Muscle of leg (tissue), 11 donors: ENCODE measurements around the gene INO80E. TPM values are rescaled to one million over a fixed set of nuclear protein-coding genes. Genes with fewer than 3 reads are reported as not detected.

Experiments used
- DNase-seq: peaks from one replicate; pipeline ENCODE4 v3.0.0; 2013
- H3K27ac ChIP-seq: one replicate; pipeline ENCODE4 v1.5.1; 2013; ENCODE audit warnings: mild to moderate bottlenecking, low read length, control low read depth
- H3K27me3 ChIP-seq: one replicate; pipeline ENCODE4 v1.6.1; 2013; ENCODE audit warnings: low read length; ENCODE audit not compliant: control insufficient read depth, insufficient read depth
- H3K36me3 ChIP-seq: one replicate; pipeline ENCODE4 v1.6.1; 2013; ENCODE audit warnings: low read length; ENCODE audit not compliant: control insufficient read depth, insufficient read depth
- H3K4me1 ChIP-seq: one replicate; pipeline ENCODE4 v1.6.1; 2013; ENCODE audit warnings: low read length; ENCODE audit not compliant: control insufficient read depth, insufficient read depth
- H3K4me3 ChIP-seq: one replicate; pipeline ENCODE4 v1.5.1; 2013; ENCODE audit warnings: low read length, control low read depth
- H3K9me3 ChIP-seq: replicated peaks from 2 replicates; pipeline ENCODE4 v1.6.1; 2013; ENCODE audit warnings: low read depth, low read length; ENCODE audit not compliant: control insufficient read depth
- WGBS: methylation state at CpG from one replicate; pipeline ENCODE4 v1.1.5; 2013; ENCODE audit warnings: missing lambda C conversion rate; ENCODE audit not compliant: insufficient coverage; 5-methylcytosine and 5-hydroxymethylcytosine counted together
- polyA plus RNA-seq, 8 donors: library from polyadenylated mRNA; unstranded; fragments of 120-200 nt; gene quantifications; one replicate each; pipeline versions ENCODE4 v1.2.1 to v1.2.3, GENCODE V29; 2013; ENCODE audit warnings: inconsistent platforms in 1 of 8, low replicate concordance in 1 of 8; ENCODE audit not compliant: insufficient read length in 8 of 8, insufficient read depth in 1 of 8
- total RNA-seq: library from RNA; stranded (reverse); fragments of 120-200 nt; gene quantifications from one replicate; pipeline ENCODE4 v1.2.4, GENCODE V29; 2013

Gene INO80E
- total and polyA plus RNA-seq, 9 donors, result 29.5 to 41.8 (median 36.3) TPM

DNA sequence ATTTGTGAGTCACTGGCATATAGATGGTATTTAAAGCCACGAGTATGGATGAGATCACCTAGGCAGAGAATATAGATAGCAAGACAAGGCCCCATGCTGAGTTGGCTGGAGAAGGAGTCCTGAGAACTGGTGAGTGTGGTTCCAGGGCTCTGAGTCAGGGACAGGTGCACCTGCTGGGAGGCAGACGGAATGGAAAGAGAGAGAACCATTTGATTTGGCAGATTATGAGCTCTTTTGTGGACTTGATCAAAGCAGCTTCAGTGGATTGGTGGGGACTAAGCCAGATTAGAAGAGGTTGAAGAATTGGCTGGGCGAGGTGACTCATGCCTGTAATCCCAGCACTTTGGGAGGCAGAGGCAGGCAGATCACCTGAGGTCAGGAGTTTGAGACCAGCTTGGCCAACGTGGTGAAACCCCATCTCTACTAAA is 22.7 kb downstream of the INO80E start:
- no peak overlapping the region for H3K27ac ChIP-seq
- no peak for DNase-seq
- H3K36me3 ChIP-seq, result no peaks in the 10 kb centered on the region
- H3K9me3 ChIP-seq, result no peaks in the 10 kb centered on the region
- H3K4me3 ChIP-seq, result no peak overlapping the region
- H3K4me1 ChIP-seq, result peaks cover 7% of the 10 kb centered on the region
- WGBS, result 61% methylated on average over 2 of the region's 4 CpGs
- peaks cover 16% of the 10 kb centered on the region for H3K27me3 ChIP-seq

DNA sequence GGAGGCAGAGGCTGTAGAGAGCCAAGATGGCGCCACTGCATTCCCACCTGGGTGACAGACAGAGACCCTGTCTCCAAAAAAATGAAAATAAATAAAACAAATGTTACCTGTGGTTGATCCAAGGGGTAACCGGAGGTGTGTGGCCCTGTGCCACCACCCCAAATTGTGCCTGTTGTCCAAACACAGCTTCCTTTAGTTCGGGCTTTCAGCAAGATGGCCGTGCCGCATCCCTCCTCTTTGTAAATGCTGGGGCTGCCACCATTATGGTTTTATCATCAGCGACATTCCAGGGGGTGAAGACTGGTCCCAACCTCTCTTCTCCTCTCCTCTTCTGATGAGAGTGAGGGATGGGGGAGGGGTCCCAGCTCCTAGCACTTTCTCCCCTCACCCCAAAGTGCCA is 26.8 kb downstream of the INO80E start, which contains the start of gene C16orf92:
TSS of gene C16orf92 (plus strand) at position 312 of the 400 bp plus-strand sequence. CDS start 143 bp downstream, outside the sequence.
- DNase-seq, result no peak
- H3K27me3 ChIP-seq, result peaks cover 22% of the 10 kb centered on the region
- no peak within 1 kb of the TSS for H3K27ac ChIP-seq

DNA sequence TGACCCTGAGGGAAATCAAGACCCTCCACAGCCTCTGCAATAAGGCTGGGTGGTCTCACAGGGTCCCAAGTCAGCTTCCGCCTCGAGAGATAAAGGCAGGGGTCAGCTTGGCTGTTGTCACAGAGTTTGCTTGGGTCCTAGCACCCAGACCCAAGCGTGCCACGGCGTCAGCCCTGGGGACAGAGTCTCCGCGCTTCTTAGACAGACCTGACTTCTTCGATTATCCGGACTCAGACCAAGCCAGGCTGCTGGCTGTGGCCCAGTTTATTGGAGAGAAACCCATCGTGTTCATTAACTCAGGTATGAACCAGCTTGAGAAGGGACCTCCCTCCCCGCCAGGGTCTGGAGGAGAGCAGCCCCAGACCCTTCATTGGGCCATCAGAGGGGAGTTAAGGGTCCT is 27.5 kb downstream of the INO80E start:
- Histone ChIP-seq H3K27me3 (peaks cover 27% of the 10 kb centered on the region), H3K27ac (no peak overlapping the region), H3K36me3 (no peaks in the 10 kb centered on the region), H3K4me1 (peaks cover 16% of the 10 kb centered on the region), H3K4me3 (no peak overlapping the region), H3K9me3 (no peaks in the 10 kb centered on the region)
- no peak for DNase-seq
- WGBS, result 88% methylated on average over 5 of the region's 11 CpGs

More for the DNA sequence above, 26.8 kb downstream of the INO80E start, which contains the start of gene C16orf92:
- Histone ChIP-seq H3K9me3 (no peaks in the 10 kb centered on the region), H3K36me3 (no peaks in the 10 kb centered on the region), H3K4me1 (peaks cover 9% of the 10 kb centered on the region), H3K4me3 (no peak within 1 kb of the TSS)
- WGBS, result 90% methylated on average over 2 of the region's 6 CpGs

DNA sequence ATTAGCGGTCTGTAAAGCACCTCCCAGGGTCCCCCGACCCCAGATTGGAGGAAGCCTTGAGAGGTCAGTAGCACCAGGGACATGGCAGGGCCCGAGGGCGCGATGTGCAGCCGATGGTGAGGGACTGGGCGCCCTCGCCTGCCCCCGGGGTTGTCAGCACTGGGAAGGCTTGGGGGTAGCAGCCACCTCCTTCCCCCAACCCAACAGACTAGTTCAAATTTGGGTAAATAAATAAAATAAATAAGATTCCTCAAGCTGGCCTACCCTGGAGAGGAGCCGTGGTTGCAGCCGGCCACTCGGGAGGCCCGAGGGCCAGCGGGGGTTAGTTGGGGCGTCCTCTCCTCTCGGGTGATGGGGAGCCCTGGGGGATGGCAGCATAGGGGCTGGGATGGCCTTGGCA is 28.4 kb downstream of the INO80E start:
- no peaks in the 10 kb centered on the region for H3K9me3 ChIP-seq
- H3K36me3 ChIP-seq, result no peaks in the 10 kb centered on the region
- no peak overlapping the region for H3K4me3 ChIP-seq
- no peak overlapping the region for H3K27ac ChIP-seq
- WGBS, result 83% methylated on average over 5 of the region's 16 CpGs
- peaks cover 25% of the 10 kb centered on the region for H3K4me1 ChIP-seq
- peaks cover 36% of the 10 kb centered on the region for H3K27me3 ChIP-seq
- DNase-seq, result no peak

DNA sequence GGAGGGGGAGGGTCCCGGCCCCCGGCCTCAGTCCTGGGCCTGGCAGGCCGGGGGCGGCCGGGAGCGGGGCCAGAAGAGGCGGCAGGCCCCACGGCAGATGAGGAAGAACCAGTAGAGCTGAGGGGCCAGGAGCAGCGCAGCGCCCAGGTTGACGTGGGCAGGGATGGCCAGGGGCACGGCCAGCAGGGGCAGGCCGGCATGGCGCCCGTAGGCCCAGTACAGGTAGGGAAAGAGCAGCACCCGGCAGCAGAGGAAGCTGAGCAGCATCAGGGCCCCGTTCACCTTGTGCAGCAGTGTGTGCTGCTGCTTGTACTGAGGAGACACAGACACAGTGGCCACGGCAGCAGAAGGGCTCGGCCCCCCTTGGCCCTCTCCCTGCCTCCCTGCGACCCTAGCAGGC is 29.1 kb downstream of the INO80E start:
- H3K9me3 ChIP-seq, result no peaks in the 10 kb centered on the region
- no peak overlapping the region for H3K4me3 ChIP-seq
- peaks cover 43% of the 10 kb centered on the region for H3K27me3 ChIP-seq
- WGBS, result 78% methylated on average over 16 of the region's 20 CpGs
- no peaks in the 10 kb centered on the region for H3K36me3 ChIP-seq
- DNase-seq, result no peak
- peaks cover 28% of the 10 kb centered on the region for H3K4me1 ChIP-seq
- no peak overlapping the region for H3K27ac ChIP-seq

DNA sequence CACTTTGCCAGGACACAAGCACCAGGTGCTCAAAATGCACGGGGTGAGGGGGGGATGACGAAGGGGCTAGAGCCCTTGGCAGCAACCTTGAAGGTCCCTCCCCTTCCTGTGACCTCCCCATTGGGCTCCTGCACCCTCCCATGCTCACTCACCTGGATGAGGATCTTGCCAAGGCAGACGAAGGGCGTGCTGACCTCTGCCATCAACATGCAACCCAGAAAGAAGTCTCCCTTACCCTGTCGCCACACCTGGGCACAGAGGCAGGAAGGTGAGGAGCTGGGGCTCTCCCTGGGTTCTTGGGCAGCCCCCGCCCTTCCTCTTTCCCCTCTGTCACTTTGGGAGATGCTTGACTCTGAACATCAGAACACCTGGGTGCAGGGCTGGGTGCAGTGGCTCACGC is 29.5 kb downstream of the INO80E start:
- 57% methylated on average over 1 of the region's 7 CpGs for WGBS
- Histone ChIP-seq H3K27me3 (peaks cover 47% of the 10 kb centered on the region), H3K36me3 (no peaks in the 10 kb centered on the region), H3K9me3 (no peaks in the 10 kb centered on the region), H3K27ac (no peak overlapping the region), H3K4me1 (peaks cover 28% of the 10 kb centered on the region), H3K4me3 (no peak overlapping the region)
- DNase-seq, result no peak

DNA sequence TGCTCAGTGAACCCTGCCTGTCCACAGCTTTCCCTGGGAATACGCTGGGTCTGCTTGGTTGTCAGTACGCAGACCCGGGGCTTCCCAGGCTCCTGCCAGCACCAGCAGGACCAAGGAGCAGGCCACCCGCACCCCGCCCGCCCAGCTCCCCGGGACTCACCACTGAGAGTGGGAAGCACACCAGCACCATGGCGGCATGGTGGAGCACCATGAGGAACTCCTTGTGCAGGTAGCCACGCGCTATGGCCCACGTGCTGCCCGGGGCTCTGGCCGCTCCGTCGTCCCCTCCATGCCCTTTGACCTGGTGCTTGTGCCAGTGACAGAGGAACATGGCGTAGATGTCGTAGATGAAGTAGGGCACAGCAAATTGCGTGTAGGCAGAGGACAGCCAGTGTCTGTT is 30.4 kb downstream of the INO80E start:
- Histone ChIP-seq H3K9me3 (no peaks in the 10 kb centered on the region), H3K36me3 (no peaks in the 10 kb centered on the region), H3K4me1 (peaks cover 28% of the 10 kb centered on the region), H3K27me3 (peaks cover 48% of the 10 kb centered on the region), H3K4me3 (no peak overlapping the region), H3K27ac (no peak overlapping the region)
- WGBS, result 91% methylated on average over 18 of the region's 18 CpGs
- DNase-seq, result no peak

DNA sequence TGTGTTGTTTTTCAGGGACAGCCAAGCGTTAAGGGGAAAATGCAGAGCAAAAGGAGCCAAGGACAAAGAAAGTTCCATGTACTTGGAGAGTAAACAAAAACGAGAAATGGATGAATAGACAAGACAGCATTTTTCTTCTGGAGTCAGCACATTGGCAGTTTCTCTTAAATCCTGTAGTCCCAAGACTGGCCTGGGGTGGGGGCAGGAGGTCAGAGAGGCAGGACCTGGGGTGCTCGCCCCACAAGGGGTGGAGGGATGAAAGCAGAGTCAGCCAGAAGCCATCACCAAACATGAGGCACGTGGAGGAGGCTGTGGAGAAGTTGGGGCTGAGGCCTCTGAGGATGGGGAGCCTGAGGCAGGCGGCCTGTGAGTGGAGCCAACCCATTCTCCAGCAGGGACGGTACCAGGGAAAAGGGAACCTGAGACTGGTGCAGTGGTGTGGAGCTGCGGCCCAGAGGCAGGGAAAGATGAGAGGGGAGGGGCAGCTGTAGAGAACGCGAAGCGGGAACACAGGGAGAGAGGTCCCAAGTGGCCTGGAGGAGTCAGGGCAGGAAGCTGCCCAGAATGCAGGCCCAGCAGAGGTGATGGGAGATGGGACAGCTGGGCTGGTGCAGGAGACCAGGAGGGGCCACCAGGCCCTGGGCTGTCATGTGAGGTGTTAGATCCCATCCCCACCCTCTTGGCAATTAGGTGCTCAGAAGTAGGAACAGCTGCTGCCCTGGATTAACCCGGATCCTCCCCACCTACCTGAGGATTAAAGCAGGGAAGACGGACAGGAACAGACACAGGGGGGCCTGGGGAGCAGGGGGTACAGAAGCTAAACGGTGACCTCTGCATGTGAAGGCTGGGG is 31.8 kb downstream of the INO80E start:
- H3K36me3 ChIP-seq, result no peaks in the 10 kb centered on the region
- DNase-seq, result no peak
- H3K4me3 ChIP-seq, result no peak overlapping the region
- peaks cover 28% of the 10 kb centered on the region for H3K4me1 ChIP-seq
- H3K9me3 ChIP-seq, result no peaks in the 10 kb centered on the region
- no peak overlapping the region for H3K27ac ChIP-seq
- 28% methylated on average over 11 of the region's 13 CpGs for WGBS
- H3K27me3 ChIP-seq, result peaks cover 61% of the 10 kb centered on the region

DNA sequence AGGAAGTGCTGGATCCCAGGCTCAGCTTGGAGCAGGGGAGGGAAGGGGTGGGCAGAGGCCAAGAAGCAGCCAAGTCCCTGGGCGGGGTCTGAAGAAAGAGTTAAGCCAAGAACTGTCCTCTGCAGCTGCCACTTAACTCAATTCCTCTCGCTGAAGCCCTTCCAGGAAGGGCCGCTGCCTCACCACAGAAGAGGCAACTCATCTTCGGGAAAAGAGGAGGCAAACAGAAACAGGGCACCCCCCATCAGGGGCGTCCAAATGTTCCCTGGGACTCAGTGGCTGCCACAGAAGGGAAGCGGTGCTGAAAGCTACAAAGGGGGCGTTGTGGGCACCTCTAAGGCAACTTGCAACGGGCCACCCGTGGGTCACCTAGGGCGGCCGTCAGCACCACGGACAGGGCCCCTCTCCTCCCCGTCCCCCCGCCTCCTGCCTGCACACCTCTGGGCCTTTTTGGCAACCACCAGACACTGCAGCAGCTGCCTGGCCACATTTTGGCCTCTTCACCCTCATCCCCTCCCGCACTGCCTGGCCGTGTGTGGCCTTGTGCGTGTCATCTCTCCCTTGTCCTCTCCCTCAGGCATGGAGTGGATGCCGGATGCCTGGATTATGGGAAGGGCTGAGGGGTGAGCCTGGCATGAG is 32.5 kb downstream of the INO80E start:
- DNase-seq, result peak; percentile 57
- 6% methylated on average over 13 of the region's 18 CpGs for WGBS
- Histone ChIP-seq H3K9me3 (no peaks in the 10 kb centered on the region), H3K4me3 (no peak overlapping the region), H3K27me3 (peaks cover 61% of the 10 kb centered on the region), H3K36me3 (no peaks in the 10 kb centered on the region), H3K4me1 (peaks cover 28% of the 10 kb centered on the region), H3K27ac (no peak overlapping the region)

DNA sequence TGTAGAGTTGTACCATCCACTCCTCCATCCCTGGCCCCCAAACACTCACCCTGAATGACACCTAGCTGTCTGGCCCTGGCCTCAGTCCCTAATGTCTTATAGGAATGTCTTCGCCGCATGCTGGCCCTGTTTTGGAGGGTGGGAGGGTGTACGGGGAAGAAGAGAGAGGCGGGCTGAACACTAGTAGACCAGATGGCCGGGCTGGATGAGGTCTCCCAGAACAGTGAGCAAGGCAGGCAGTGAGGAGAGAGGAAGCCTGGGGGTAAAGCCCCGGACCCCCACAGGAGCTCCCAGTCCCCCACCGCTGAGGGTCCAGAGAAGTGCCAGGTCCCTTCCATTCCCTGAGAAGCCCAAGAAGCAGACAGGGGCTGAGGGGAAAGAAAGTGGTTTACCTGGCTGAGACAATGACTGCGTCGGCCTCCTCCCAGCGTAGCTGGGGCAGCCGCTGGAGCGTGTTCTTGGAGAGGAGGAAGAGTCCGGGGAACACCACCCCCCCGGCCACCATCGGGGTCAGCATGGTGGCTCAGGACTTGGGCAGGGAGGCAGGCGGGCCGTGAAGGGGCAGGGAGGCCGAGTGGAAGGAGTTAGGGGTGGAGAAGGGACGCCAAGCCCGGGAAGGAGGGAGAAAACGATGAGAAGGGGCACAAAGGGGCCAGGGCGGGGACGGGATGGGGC is 34.1 kb downstream of the INO80E start:
- Histone ChIP-seq H3K4me3 (no peak overlapping the region), H3K36me3 (no peaks in the 10 kb centered on the region), H3K9me3 (no peaks in the 10 kb centered on the region), H3K4me1 (peaks cover 28% of the 10 kb centered on the region), H3K27me3 (peaks cover 60% of the 10 kb centered on the region), H3K27ac (no peak overlapping the region)
- DNase-seq, result no peak
- WGBS, result 11% methylated on average over 23 of the region's 23 CpGs
